Measurements from ENCODE around the gene TNNT3.

DNA sequence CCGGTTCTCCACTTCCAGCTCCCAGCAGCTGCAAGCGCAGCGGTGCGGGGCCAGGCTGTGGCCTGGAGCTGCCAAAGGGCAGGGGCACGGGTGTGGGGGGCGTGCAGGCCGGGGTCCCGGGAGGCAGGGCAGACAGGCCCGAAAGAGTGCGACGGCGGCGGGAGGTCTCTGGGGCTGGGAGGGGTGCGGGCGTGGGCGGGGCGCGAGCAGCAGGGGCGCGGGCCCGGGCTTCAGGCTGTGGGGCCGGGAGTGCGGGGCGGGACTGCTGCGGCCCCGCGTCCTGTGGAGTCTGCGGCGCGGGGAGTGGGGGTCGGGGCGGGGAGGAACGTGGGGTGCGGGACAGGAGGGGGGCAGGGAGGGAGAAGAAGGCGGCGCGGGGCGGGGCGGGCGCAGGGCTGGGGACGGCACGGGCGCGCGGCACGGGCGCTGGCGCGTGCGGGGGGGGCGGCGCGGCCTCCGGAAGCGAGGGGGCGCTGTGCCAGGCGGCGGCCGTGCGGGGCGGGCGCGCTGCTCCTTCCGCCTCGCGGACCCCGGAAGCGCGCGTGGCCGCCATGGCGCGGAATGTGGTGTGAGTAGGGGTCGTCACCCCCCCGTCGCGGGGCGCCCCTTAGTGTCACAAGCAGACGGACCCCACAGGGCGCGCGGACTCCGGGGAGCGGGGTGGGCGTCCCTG, 27.4 kb downstream of the TNNT3 start, which contains the start of gene MRPL23:
- TF ChIP-seq POLR2A (IDR thresholded peaks at IDR 0.05) (no peak), CTCF (IDR thresholded peaks at IDR 0.05) (no peak)

Data from thyroid gland (tissue), 4 donors.